Measurements from ENCODE around the gene CD55.

DNA sequence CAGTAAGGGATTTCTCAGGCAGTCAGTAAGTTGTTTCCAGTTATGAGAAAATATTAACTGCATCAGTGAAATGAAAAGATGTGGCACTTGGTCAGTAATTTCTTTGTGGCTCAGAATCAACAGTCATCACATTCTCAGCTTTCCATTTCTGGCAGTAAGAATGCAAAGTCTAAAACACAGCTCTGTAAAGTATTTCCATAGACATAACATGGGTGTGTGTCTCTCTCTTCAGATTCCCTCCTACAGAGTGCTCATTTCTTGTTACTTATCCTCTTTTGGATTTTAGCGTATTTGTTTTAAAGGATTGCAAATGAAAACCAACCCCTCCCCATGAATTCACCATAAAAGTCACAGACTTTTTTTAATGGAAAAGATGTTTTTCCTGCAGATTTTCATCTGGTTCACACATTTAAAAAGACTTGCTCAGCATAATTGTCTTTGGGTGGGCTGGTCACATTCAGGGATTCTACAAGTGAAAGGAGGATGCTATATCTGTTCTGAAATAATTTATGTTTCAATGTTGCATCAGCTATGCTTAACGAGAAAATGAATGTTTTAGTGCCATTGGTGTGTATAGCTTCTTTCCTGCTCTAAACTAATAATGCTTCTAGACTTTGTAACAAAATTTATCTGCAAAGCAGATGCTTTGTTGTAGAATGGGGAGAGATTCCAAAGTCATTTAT, 34.6 kb upstream of the CD55 start:
- TF ChIP-seq HNRNPK (IDR thresholded peaks at IDR 0.05; ENCODE audit: low read depth, low read length, poor library complexity, severe bottlenecking) = no peak
- TF ChIP-seq ZNF296 (CRISPR knock-in tag; conservative IDR thresholded peaks at IDR 0.05) = no peak
- TF ChIP-seq ETV6 (CRISPR knock-in tag; conservative IDR thresholded peaks at IDR 0.05) = no peak
- no peak for TF ChIP-seq NR2F2 (IDR thresholded peaks at IDR 0.05; ENCODE audit: borderline replicate concordance, low read depth)
- TF ChIP-seq POLR2AphosphoS5 (IDR thresholded peaks at IDR 0.05; ENCODE audit: low read depth, low read length) = no peak
- no peak for TF ChIP-seq POLR2A (IDR thresholded peaks at IDR 0.05; ENCODE audit: insufficient read depth in 1 of 2, low read depth in 2 of 2, low read length in 2 of 2)
